NCI-H748 (cell line): ENCODE data around the gene SYT1.
"Not testable (repeated sequence)": the region's sequence is repeated elsewhere in the genome, so short reads cannot be mapped to it uniquely, and the experiment has no call there.

Experiments
- DNase-seq: peaks from one replicate; lab custom pipeline; 2025; ENCODE audit not compliant: unreplicated experiment; lab: John Stamatoyannopoulos, UW

The SYT1 gene

DNA sequence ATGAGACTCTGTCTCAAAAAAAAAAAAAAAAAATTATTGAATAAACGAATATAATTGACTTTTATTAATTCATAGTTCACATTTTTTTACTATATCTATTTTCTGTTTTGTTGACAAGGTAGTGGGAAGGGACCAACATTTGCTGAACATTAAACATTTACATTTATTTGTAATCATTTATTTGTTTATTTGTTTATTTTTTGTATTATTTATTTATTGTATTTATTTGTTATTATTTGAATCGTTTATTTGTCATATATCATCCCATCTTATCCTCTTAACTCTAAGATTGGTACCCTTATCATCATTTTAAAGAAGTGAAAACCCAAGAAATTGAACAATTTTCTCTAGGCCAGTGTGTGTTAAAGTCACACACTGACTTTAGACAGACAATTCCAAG lies 101.5 kb downstream of the SYT1 start:
- DNase-seq, result no peak

DNA sequence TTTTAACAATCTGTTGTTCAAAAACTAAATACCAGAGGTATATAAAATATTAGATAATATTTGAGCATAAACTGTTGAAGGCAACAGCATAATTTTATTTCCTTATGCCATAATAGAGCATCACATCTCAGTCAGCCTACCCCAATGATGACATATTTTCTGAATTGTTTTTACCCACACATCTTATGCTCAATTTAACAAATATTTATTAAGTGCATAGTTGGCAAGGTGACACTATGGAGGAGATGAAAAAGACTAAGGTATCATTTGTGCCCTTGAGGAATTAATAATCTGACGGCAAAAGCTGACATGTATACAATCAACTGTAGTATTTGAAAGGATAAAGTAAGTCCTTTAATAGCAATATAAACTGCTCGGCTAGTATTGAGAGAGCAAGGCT lies 102.4 kb downstream of the SYT1 start:
- no peak for DNase-seq

DNA sequence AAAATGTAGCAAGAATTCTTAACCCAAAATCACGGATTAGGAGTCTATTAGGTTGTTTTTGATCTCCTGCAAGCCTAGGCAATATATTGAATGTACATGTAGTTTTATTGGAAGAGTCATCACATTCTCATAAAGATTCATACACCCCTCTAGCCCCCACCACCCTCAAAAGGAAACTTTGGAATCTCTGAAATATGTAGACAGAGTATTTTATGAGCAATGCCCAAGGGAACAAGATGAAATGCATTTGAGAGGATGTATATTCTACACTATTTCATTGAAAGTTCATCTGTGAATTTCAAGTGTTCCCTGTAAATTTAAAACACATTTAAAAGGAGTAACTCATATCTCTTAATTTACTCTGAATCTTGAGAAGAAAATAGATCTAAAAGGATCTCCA lies 103.7 kb downstream of the SYT1 start:
- no peak for DNase-seq

DNA sequence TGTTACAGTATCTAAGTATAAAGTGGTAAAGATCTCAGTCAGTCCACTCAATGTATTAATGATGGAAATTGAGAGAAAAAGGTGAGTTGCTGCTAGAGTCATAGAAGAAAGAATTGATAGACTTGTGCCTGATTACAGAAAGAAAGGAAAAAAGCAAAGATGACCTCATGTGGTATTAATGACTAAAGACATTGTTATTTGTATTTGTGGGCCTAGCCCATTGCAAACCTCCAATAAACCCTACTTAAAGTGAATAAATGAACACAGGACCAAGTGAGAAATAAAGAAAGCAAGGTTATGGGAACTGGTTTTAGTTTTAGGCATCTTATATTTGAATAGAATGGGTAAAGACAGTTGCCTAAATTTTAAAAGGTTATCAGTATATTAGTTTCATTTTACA lies 105.5 kb downstream of the SYT1 start:
- DNase-seq, result no peak

DNA sequence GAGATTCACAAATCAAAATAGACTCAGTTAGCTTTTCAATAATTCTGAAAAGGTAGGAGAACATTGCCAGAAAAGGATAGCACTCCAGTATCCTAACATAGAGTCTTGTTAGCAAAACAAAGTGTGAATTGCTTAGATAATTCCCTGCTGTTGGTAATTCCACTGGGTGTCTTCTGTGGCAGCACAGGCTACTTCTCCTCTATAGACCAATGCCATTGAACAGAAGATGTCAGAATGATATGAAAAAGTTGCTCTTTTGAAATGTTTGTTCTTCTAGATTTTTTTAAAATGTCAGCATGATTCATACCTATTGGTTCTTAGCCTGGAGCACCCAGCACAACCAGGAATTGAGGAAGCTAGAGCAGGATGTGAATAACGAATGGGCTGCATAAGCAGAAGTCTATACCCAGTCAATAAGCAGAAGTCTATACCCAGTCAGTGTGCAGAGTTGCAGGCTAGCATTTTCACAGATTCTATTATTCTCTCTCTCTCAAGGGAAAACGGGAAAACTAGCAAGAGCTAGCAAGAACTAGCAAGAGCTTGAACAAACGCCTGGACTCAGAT lies 112.8 kb downstream of the SYT1 start:
- DNase-seq, result no peak

DNA sequence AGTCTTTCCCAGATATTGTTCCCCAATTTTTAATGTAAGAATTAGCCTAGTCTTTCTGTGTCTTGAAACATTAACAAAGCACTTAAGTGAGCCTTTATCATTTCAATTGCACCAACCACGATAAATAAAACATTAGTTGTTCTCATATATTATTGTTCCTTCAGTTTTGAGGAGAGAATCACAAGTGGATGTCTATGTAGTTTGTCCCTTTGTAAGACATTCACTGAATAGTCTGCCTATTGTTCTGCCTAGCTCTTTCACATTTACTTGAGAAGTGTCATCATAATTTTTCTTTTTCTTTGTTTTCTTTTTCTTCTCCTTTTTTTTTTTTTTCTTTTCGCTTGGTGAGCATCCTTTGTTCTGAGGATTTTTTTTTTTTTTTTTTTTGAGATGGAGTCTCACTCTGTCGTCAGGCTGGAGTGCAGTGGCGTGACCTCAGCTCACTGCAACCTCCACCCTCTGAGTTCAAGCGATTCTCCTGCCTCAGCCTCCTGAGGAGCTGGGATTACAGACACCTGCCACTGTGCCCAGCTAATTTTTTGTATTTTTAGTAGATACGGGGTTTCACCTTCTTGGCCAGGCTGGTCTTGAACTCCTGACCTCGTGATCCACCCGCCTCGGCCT lies 129.7 kb downstream of the SYT1 start:
- no peak for DNase-seq

DNA sequence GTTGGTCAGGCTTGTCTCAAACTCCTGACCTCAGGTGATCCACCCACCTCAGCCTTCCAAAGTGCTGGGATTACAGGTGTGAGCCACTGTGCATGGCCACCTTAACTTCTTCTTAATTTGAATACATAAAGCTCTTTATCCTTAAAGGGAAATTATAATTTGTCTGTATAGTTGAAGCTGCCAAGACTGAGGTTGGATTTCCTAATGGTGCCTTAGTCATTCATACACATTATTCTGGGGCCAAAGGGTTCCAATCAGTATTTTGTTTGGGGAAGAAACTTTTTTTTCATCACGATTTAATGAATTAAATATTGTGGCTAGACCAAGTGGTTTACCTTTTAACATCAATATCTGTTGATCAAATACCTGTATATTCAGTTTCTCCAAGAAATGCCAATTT lies 135.9 kb downstream of the SYT1 start:
- DNase-seq, result no peak

DNA sequence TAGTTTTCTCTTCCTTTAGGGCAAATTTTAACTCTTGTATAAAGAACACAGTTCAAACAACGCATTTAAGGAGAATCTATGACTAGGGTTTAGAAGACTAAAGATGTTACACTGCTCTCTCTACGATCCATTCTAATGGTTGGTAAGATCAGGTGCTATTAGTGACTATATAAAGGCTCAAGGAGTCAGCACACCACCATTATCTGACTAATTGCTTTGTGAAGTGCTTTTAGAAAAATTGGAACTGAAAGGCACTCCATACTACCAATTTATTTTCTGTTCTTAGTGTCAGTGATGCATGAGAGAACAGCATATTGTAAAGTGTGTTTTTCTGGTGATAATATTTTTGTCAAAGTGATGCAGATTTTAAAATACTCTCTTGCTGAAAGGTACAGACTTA lies 136.8 kb downstream of the SYT1 start:
- peak; percentile 92 for DNase-seq

DNA sequence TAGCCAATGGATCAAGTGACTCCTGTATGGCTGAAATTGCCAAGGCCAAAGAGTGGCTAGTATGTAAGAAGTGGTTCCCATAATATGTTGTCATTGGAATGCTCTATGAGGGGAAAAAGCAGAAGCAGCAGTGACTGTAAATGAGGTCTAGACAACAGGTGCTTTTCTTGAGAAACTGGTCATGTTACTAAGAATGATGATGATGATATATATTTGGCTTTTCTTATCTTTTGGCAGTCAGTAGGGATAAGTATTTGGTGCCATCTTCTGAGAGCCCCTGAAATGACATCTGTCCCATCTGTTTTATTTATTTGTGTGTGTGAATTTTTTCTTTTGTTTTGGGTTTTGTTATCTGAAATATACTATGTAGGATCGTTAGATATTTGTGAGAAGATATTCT lies 141.7 kb downstream of the SYT1 start:
- DNase-seq, result no peak

DNA sequence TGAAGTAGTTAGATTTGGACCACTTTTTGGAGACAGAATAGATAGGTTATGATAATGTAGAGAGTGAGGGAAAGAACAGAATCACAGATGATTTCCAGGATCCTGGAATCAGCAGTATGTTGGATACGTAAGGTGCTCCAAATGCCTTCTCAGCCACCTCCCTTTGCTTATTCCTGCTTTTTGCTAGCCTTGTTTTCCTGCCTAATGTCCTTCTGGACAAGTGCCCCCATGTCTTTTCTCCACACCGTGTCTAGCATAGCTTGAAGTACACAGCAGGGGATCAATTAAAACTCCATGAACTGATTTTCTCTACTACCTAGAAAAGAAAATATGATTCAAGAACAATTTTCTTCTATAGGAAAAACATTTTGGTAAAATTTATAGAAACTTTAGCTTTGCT lies 144.0 kb downstream of the SYT1 start:
- DNase-seq, result no peak

DNA sequence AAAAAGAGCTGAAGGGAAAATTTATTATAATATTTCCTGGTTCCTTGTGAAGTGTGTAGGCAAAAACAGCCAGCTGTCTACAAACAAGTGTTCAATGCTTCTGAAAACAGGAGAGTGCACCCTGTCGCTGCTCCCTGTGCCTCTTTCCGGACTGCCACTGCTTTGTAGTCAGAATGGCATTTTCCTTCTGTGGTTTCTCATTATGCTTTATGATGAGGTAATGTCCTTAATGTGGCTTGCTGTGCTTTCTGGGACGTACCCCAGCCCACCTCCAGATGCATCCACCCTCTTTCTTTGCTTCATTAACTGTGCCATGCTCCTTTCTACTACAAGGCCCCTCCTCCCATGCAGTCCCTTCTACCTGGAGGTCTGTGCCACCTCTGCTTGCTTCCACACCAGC lies 148.1 kb downstream of the SYT1 start:
- DNase-seq, result no peak

DNA sequence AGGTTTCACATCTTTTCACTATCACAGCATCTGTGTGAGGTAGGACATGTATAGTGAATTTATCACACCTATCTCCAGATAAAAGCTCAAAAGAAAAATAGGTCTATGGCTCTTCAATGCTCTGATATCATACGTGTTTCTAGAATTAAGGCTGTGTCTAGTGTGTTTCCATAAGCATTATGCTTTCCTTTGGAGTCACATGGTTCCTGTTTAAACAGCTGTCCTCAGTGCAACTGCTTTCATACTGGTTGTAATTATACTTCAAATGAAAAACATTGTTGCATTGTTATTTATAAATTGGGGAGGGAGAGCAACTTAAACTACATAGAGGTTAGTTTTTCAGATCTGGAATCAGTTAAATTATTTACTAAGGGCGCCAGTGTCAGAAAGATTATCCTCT lies 151.6 kb downstream of the SYT1 start:
- peak; percentile 99 for DNase-seq

DNA sequence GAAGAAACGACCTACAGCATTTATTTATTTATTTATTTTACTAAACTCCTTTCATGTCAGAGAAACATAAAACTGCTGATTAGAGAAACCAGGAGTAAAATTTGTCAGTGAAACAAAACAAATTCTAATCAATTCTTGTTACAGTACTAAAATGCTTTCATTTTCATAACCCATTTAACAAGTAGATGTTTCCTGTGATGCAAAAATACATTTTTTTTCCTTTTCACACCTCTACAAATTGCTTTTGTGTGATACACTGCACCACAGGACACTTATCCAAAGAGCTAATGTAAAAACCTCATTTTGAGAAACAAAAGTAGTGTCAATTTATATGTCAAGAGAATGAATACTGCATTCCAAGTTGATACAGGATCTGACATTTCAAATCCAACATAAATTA lies 155.1 kb downstream of the SYT1 start:
- DNase-seq, result no peak

DNA sequence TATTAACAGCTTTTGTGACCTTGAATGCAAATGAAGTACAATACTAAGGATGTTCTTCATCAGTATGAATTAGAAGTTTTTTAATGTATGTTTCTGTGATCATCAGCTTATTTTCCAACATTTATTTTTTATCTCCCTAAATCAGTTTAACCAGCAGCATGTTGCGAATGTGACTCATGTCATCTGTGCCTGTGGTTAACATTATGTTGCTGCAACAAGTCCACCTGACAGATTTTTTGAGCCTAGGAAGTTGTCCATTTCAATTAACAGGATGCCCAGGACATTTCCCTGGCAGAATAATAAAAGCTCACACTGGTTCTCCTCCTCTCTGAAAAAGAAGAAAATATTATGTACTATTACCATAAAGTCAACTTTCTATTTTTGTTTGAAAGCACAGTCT lies 155.5 kb downstream of the SYT1 start:
- DNase-seq, result no peak

DNA sequence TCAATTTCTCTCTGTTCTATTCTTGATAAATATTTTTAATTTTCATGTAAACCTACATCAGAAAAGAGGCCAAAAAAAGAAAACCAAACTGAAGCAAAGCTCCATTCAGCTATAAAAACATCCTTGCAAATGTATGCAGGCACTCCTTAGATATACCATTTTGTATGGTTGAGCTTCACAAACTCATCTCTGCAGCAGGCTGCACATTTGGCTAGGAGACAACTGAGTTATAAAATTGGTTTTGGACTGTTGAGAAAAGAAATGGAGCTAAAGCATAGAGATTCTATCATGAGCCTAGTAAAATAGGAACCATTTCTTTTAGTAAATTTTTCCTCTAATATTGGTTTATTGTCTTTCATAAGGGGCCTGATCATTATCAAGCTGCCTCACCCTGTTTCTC lies 156.4 kb downstream of the SYT1 start:
- DNase-seq, result no peak

DNA sequence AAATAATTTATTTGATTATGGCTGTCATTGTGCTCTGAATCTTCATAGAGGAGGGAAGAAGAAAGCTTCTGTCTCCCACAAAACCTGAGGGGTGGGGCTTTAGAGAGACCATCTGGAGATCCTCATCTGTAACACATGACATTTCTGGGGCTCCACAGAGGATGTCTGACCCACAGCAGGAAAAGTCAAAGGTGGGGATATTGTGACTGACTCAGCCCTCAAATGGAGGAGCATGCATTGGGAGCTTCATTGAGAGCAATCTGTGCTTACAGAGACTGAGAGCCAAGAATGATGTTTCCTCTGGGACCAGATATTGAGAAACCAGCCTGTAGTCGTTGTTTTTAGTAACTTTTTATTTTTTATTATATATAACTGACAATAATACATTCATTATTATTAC lies 158.7 kb downstream of the SYT1 start:
- DNase-seq, result no peak

DNA sequence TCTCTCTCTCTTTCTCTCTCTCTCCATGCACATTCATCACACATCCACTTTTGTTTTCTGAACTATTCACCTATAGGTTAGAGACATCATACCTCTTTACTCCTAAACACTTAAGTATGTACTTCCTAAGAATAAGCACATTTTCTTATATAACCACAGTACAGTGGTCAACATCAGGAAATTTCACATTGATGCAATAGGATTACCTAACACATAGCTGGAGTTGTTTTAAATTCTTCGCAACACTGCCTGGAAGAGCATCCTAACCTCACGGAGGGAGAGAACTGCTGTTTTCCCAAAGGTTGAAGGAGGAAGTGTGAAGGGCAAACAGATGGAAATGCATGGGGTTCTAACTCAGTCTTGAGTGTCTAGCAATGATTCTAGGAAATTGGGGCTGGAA lies 159.2 kb downstream of the SYT1 start:
- no peak for DNase-seq

DNA sequence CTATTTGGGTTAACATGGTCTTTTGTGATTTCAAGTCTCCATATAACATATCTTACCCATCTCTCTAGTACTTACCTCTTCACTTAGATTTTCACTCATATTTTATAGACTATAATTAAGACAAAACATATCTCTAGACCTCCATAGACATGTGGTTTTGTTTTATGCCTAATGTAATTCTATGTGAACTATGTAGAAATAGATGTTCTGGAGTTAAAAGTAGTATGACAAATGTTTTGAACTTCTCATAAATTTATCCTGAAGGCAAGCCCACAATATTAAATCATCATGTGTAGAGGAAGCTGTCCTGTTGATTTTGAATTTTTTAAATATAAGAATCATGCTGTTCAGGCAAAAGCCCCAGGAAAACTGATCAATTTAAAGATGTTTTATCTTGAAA lies 169.2 kb downstream of the SYT1 start:
- DNase-seq, result no peak

DNA sequence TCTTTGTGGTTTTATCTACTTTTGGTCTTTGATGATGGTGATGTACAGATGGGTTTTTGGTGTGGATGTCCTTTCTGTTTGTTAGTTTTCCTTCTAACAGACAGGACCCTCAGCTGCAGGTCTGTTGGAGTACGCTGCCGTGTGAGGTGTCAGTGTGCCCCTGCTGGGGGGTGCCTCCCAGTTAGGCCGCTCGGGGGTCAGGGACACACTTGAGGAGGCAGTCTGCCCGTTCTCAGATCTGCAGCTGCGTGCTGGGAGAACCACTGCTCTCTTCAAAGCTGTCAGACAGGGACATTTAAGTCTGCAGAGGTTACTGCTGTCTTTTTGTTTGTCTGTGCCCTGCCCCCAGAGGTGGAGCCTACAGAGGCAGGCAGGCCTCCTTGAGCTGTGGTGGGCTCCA lies 180.2 kb downstream of the SYT1 start:
- DNase-seq, result not testable (repeated sequence)

DNA sequence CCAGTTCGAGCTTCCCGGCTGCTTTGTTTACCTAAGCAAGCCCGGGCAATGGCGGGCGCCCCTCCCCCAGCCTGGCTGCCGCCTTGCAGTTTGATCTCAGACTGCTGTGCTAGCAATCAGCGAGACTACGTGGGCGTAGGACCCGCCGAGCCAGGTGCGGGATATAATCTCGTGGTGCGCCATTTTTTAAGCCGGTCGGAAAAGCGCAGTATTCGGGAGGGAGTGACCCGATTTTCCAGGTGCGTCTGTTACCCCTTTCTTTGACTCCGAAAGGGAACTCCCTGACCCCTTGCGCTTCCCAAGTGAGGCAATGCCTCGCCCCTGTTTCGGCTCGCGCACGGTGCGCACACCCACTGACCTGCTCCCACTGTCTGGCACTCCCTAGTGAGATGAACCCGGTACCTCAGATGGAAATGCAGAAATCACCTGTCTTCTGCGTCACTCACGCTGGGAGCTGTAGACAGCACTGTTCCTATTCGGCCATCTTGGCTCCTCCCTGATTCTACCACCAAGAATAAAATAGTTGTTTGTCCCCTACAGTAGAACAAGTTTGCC lies 180.7 kb downstream of the SYT1 start:
- DNase-seq, result not testable (repeated sequence)

DNA sequence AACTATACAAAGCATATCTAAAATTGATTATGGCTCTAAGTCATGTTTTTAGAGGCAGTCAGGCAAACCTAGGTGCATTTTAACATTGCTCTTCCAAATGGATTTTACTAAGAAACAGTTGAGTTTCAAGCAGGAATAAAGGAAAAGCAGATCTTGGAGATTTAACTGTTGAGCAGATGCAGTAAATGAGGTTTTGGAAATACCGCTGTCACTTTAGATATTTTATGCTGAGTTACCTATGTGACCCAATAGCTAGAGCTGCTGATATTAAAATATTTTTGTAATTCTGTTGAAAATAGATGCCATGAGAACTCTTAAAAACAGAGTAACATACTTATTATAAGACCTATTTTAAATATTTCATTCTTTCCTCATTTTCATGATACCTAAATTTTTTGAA lies 181.4 kb downstream of the SYT1 start:
- no peak for DNase-seq

DNA sequence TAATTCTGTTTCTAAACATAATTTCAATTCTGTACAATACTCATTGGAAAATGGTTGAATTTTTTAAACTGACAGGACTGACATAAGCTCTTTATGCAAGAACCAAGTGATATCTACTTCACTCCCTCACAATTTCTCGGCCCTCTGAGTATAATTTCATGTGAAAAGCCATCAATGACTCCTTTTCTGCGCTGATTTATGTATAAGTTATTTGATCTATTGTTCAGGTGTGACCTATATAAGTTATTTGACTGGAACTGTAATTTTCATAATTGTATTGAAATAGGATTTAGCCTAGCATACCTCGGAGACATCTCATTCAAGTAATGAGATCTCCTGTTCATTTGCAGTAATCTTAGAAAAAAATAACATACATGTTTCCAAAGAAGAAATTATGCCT lies 184.4 kb downstream of the SYT1 start:
- DNase-seq, result no peak

DNA sequence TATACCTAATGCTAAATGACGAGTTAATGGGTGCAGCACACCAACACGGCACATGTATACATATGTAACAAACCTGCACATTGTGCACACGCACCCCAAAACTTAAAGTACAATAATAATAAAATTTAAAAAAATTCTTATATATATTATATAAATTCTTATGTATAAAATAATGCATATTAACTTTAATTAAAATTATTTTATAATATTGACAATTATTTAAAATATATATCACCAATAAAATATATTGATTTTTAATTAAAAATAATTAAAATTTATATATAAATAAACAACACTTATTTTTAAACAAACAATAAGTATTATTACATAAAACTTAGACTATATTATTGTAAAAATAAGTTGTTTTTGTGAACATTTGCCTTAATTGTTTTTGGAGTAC lies 188.8 kb downstream of the SYT1 start:
- DNase-seq, result no peak
